Left lobe of liver (tissue), 1 donor: Measurements from ENCODE around the gene CCDC181. TPM values are rescaled to one million over a fixed set of nuclear protein-coding genes. Genes with fewer than 3 reads are reported as not detected.

Experiments used
- total RNA-seq: library from RNA; stranded (reverse); gene quantifications from one replicate; pipeline ENCODE4 v1.2.1, GENCODE V29; 2021
- donor health status: DM: no; HTN: yes; CAD: no.

CCDC181 gene
- total RNA-seq, 1 donor from 2014 or later, result not detected

Other genes starting within 250 kb of the CCDC181 start
- 4.9 TPM for gene NME7, start 59.7 kb downstream of the CCDC181 start, total RNA-seq
- 7.0 TPM for gene BLZF1, start 59.3 kb downstream of the CCDC181 start, total RNA-seq
- 9.1 TPM for gene SLC19A2, start 58.5 kb upstream of the CCDC181 start, total RNA-seq
- 174 TPM for gene F5, start 159.0 kb upstream of the CCDC181 start, total RNA-seq
- gene SELP, start 202.7 kb upstream of the CCDC181 start, total RNA-seq, result 0.78 TPM